Superior temporal gyrus (tissue), 1 donor: ENCODE measurements around the gene ERP27.

Experiments
- DNase-seq: peaks from one replicate; pipeline ENCODE4 v3.0.0-alpha.2; 2016; ENCODE audit errors: extremely low spot score

The ERP27 gene

GRCh38 chr12:14903386-14904098 is 34.8 kb downstream of the ERP27 start:
- no peak for DNase-seq

GRCh38 chr12:14902465-14902864 is 35.9 kb downstream of the ERP27 start:
- no peak for DNase-seq

GRCh38 chr12:14901228-14901562 is 37.1 kb downstream of the ERP27 start:
- DNase-seq, result no peak

- DNase-seq, result no peak
Measured at GRCh38 chr12:14900521-14901227, 37.7 kb downstream of the ERP27 start.

GRCh38 chr12:14896521-14897169 is 41.7 kb downstream of the ERP27 start:
- peak; percentile 68 for DNase-seq

- DNase-seq, result no peak
Measured at GRCh38 chr12:14893506-14894250, 44.7 kb downstream of the ERP27 start.

GRCh38 chr12:14892726-14893505 is 45.4 kb downstream of the ERP27 start:
- DNase-seq, result peak; percentile 57

GRCh38 chr12:14890701-14891100 is 47.6 kb downstream of the ERP27 start:
- no peak for DNase-seq

- no peak for DNase-seq
Measured at GRCh38 chr12:14886271-14886670, 52.1 kb downstream of the ERP27 start.

- no peak for DNase-seq
Measured at GRCh38 chr12:14885718-14886221, 52.6 kb downstream of the ERP27 start, which contains the start of gene MGP. Gene MGP, minus strand, starts transcription at chr12:14885854. Its CDS starts 63 bp downstream, at chr12:14885791.

- DNase-seq, result peak; percentile 79
Measured at GRCh38 chr12:14884458-14884878, 53.9 kb downstream of the ERP27 start.

- peak; percentile 60 for DNase-seq
Measured at GRCh38 chr12:14883686-14884085, 54.7 kb downstream of the ERP27 start.

- no peak for DNase-seq
Measured at GRCh38 chr12:14880890-14881453, 57.4 kb downstream of the ERP27 start.

GRCh38 chr12:14879222-14879933 is 59.0 kb downstream of the ERP27 start:
- DNase-seq, result no peak

GRCh38 chr12:14878488-14878887 is 59.8 kb downstream of the ERP27 start:
- no peak for DNase-seq

- no peak for DNase-seq
Measured at GRCh38 chr12:14876833-14877232, 61.5 kb downstream of the ERP27 start.

GRCh38 chr12:14874882-14875281 is 63.5 kb downstream of the ERP27 start:
- DNase-seq, result peak; percentile 42

- no peak for DNase-seq
Measured at GRCh38 chr12:14873440-14874185, 64.7 kb downstream of the ERP27 start.

- no peak for DNase-seq
Measured at GRCh38 chr12:14871886-14872285, 66.5 kb downstream of the ERP27 start.
